RWPE1 (cell line): ENCODE data around the gene GPR180.

Experiments
- CTCF ChIA-PET: fragments of 350-600 bp; sonication (Branson Sonifier 250); formaldehyde crosslinking; extraction: SDS; loops from one replicate; lab custom pipeline; 2021; lab: Yijun Ruan, JAX
- POLR2A ChIA-PET: fragments of 400-600 bp; formaldehyde crosslinking; extraction: SDS; loops from one replicate; lab custom pipeline; 2020; ENCODE audit warnings: antibody characterized with exemption; ENCODE audit not compliant: low non-redundant PET; lab: Yijun Ruan, JAX
- DNase-seq: peaks from one replicate; pipeline ENCODE4 v3.0.0; 2012; ENCODE audit warnings: low spot score
- H3K27ac ChIP-seq: fragments of 450-650 bp; 2 replicates; pipeline ENCODE4 v1.5.1; 2017
- TF ChIP-seq, protein P1 (sequence below): fragments of 450-650 bp; conservative IDR thresholded peaks from 2 replicates; pipeline ENCODE4 v1.5.1; 2017; ENCODE audit warnings: low read depth, mild to moderate bottlenecking

Gene GPR180

DNA sequence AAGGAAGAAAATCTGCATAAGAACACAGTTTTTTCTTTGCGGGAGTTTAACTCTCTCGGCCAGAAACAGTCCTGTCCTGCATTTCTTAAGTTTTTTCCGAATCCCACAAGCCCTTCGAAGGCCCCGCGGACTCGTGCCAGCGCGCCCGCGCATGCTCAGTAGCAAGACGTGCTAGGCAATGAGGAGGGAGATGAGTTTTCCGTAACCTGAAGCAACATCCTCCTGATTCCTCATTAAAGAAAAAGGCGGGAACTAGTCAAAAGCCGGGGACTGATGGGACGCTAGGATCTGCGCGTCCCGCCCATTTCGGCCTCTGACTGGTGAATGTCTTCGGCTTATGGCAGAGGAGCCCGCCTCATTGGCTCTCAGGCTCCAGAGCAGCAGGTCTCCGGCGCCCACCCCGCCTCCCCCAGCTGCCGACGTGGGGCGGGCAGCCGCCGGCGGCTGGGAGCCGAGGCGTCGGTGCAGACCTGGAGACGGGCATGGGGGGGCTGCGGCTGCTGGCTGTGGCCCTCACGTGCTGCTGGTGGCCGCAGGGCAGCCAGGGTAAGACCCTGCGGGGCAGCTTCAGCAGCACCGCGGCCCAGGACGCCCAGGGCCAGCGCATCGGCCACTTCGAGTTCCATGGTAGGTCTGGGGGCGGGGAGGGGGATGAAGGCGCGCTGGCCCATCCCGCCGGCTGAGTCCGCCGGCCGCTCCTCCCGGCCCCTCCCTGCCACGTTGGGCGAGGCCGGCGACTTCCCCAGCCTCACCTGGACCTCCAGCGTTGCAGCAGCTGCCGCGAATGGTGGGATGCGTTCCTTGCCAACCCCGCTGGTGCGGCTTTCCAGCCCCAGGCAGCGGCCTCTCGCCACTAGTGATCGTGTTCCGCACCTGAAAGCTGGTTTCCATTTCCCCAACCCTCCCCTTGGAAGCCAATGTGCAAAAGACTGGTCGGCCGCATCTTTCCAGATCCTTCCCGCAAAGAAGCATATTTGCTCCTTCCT is at the start of gene GPR180:
GPR180 (plus strand) TSS at position 412 of the 986 bp plus-strand sequence; CDS start at position 483, 71 bp downstream.
- ChIA-PET POLR2A (no interaction called here), CTCF (interaction anchor here (0.9 to 1.0 kb wide), 2 partner anchors 18 to 28 kb away, joined by 3 read pairs; no protein-coding TSS in a partner anchor)

DNA sequence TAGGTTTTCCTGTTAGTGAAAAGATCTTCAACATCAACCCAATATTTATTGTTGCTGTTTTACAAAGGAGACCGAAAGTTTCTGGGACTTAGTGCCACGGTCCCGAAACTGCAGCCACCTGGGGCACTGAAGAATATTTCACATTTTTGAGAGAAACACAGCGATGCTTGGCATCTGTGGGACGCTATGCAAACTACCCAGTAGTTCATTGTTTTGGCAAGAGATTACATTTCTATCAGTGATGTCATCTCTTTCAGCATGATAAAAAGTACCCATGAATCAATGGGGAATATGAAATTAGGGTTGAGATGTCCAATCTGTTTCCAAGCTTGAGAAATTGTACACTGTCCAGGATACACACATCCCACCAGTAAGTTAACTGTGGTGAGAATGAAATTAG is 49.6 kb upstream of the GPR180 start:
- ChIA-PET CTCF (no interaction called here), POLR2A (no interaction called here)
- DNase-seq = no peak
- no peak overlapping the region for H3K27ac ChIP-seq
- TF ChIP-seq, protein P1, sequence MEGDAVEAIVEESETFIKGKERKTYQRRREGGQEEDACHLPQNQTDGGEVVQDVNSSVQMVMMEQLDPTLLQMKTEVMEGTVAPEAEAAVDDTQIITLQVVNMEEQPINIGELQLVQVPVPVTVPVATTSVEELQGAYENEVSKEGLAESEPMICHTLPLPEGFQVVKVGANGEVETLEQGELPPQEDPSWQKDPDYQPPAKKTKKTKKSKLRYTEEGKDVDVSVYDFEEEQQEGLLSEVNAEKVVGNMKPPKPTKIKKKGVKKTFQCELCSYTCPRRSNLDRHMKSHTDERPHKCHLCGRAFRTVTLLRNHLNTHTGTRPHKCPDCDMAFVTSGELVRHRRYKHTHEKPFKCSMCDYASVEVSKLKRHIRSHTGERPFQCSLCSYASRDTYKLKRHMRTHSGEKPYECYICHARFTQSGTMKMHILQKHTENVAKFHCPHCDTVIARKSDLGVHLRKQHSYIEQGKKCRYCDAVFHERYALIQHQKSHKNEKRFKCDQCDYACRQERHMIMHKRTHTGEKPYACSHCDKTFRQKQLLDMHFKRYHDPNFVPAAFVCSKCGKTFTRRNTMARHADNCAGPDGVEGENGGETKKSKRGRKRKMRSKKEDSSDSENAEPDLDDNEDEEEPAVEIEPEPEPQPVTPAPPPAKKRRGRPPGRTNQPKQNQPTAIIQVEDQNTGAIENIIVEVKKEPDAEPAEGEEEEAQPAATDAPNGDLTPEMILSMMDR = no peak

More for the DNA sequence above, at the start of gene GPR180:
- H3K27ac ChIP-seq = peak within 1 kb of the TSS; percentile 86
- TF ChIP-seq, protein P1 = no peak
- peak; percentile 98 for DNase-seq

GRCh38 chr13:94553766-94554165 is 47.9 kb upstream of the GPR180 start:
- TF ChIP-seq, protein P1 = no peak
- ChIA-PET CTCF (no interaction called here), POLR2A (no interaction called here)
- no peak overlapping the region for H3K27ac ChIP-seq
- no peak for DNase-seq

GRCh38 chr13:94556041-94556440 is 45.6 kb upstream of the GPR180 start:
- no peak overlapping the region for H3K27ac ChIP-seq
- TF ChIP-seq, protein P1 = no peak
- ChIA-PET POLR2A (no interaction called here), CTCF (interaction anchor here (0.6 kb wide), 1 partner anchor 442 kb away, joined by 3 read pairs; no protein-coding TSS in a partner anchor)
- no peak for DNase-seq

DNA sequence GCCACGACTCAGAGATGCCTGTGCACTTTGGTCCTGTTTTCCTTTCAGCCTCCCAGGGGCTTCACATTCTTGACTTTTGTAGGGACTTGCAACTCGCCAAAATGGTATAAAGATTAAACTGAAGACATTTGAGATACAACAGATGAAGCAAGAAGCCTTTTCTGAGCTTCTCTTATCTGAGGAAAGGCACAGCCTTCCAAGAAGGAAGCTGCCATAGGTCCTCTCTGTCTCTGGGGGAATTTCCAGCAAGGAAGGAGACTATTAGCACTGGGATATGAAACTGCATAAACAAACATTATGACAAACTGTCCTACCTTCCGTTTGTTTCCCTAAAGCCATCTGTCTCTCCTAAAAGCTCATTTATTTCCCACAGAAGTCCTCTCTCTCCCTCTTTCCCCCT is 45.0 kb upstream of the GPR180 start:
- TF ChIP-seq, protein P1 = no peak
- DNase-seq = no peak
- ChIA-PET CTCF (interaction anchor here (0.6 kb wide), 1 partner anchor 442 kb away, joined by 3 read pairs; no protein-coding TSS in a partner anchor), POLR2A (no interaction called here)
- no peak overlapping the region for H3K27ac ChIP-seq

DNA sequence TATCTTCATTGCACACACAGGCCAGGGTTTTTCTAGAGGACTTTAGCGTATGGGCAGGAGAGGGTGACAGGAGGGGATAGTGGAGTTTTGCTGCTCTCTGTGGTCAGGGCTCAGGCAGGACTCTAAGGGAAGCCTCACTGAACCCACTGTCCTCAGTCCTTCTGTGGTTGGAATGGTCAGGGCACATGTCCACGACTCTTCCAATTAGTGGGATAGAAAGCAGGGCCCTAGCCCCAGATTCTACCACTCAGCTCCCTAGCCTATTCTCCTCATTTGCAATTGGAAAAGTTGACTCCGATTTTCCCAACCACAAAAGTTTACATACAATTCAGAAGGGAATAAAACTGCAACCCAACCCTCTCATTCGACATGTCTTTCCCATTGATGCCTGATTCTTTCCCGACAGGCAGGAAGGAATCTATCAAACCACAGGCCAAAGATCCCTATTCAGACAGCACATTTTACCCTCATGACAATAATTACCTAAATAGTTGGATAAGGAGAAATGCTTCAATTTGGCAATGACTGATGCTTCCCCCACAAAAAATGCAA is 43.9 kb upstream of the GPR180 start:
- POLR2A ChIA-PET = no interaction called here
- H3K27ac ChIP-seq = no peak overlapping the region
- TF ChIP-seq, protein P1 = no peak
- DNase-seq = no peak
- CTCF ChIA-PET = no interaction called here
